K562 (cell line): ENCODE measurements around the gene HMG20B. TPM values are rescaled to one million over a fixed set of nuclear protein-coding genes. Genes with fewer than 3 reads are reported as not detected.

Experiments
- DPF2 ChIP-seq: fragments of 450-650 bp; IDR thresholded peaks from 2 replicates; pipeline ENCODE4 v1.6.1; 2016
- KLF1 ChIP-seq: fragments of 450-650 bp; IDR thresholded peaks from 2 replicates; pipeline ENCODE4 v1.6.1; 2016; ENCODE audit warnings: missing genetic modification characterization, missing compliant biosample characterization
- MEF2D ChIP-seq: conservative IDR thresholded peaks from 2 replicates; pipeline ENCODE4 v1.6.1; 2016; ENCODE audit warnings: low read depth, missing genetic modification characterization, missing compliant biosample characterization
- RNF2 ChIP-seq: sonication (generic); IDR thresholded peaks from 2 replicates; pipeline ENCODE4 v1.6.1; 2016
- SNIP1 ChIP-seq: fragments of 450-650 bp; IDR thresholded peaks from 2 replicates; pipeline ENCODE4 v1.7.1; 2017; ENCODE audit warnings: low read depth, mild to moderate bottlenecking
- ZNF318 ChIP-seq, 2 experiments: fragments of 450-650 bp; IDR thresholded peaks; 2 replicates each; pipeline ENCODE4 v1.6.1; 2016; ENCODE audit warnings: mild to moderate bottlenecking in 2 of 2, borderline replicate concordance in 1 of 2, low read depth in 1 of 2, moderate library complexity in 1 of 2
- polyA plus RNA-seq, 8 experiments: library from polyadenylated mRNA; depleted of rRNA in 4 of 8; stranded (reverse) in 5 of 8; unstranded in 3 of 8; fragments of >200 nt; fragmentation: Nextera tagmentation in 2 of 8; fragmentation: Illumina TruSeq in 1 of 8; extraction: Ambion mirVana in 2 of 8; extraction: Trizol in 1 of 8; gene quantifications; 2 replicates each; pipeline versions ENCODE4 v1.2.1 to v1.2.3, GENCODE V29; 2011 to 2014; ENCODE audit warnings: inconsistent platforms in 1 of 8, missing spikeins in 1 of 8
- total RNA-seq, 7 experiments: library from RNA; depleted of rRNA in 6 of 7; stranded (reverse); fragments of >200 nt in 6 of 7; fragmentation: Illumina TruSeq in 2 of 7; extraction: Trizol in 2 of 7; gene quantifications; 2 replicates each; pipeline versions ENCODE4 v1.2.1 to v1.2.3, GENCODE V29; 2011 to 2021; ENCODE audit warnings: low replicate concordance in 1 of 7
- TF ChIP-seq, protein P1 (sequence below): fragments of 150-350 bp; conservative IDR thresholded peaks from 2 replicates; pipeline ENCODE4 v1.6.1; 2014; ENCODE audit warnings: low read length
- TF ChIP-seq, protein P2 (sequence below): fragments of 450-650 bp; IDR thresholded peaks from 2 replicates; pipeline ENCODE4 v1.6.1; 2016; ENCODE audit warnings: antibody characterized with exemption
- TF ChIP-seq, protein P3 (sequence below): fragments of 450-650 bp; IDR thresholded peaks from 2 replicates; pipeline ENCODE4 v1.7.0; 2016; ENCODE audit warnings: borderline replicate concordance

The HMG20B gene
- total and polyA plus RNA-seq, 9 of the 15 experiments (the other 6 are each of a cell fraction or from before 2014, with no cell fraction given): 0.35 to 172 (median 38.6) TPM

DNA sequence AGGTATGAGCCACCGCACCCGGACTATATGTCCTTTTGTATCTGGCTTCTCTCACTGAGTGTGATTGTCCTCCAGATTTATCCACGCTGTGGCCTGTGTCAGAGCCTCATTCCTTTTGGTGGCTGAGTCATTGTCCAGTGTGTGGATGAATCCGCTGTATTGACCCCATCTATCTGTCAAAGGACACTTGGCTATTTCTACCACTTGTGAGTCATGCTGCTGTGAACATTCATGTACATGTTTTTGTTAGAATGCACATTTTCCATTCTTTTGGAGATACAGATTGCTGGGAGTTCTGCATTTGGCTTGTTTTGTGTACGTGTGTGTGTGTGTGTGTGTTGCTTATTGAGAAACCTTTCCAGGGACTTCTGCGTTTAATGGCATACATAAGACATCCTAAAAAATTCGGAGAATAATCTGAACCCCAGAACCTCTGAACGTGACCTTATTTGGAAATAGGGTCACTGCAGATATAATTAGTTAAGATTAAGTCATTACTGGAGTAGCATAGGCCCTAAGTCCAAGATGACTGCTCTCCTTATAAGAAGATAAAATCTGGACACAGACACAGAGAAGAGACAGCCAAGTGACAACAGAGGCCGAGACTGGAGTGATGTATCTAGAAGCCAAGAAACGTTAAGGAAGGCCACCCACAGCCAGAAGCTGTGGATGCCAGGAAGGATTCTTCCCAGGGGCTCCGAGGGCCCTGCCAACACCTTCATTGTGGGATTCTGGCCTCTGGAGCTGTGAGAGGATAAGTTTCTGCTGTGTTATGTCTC is 7.6 kb downstream of the HMG20B start (continued):
- TF ChIP-seq ZNF318 (IDR thresholded peaks at IDR 0.05; ENCODE audit: borderline replicate concordance in 1 of 2, low read depth in 1 of 2) (peak in 1 of 2 experiments; percentile 40; a peak in 1 of 4 replicates), RNF2 (no peak), MEF2D (tag) (0 out of 2 replicates have a peak, but pooled peaks have one; percentile 21), SNIP1 (no peak), DPF2 (peak; percentile 90), KLF1 (tag) (no peak)
- TF ChIP-seq, protein P1, sequence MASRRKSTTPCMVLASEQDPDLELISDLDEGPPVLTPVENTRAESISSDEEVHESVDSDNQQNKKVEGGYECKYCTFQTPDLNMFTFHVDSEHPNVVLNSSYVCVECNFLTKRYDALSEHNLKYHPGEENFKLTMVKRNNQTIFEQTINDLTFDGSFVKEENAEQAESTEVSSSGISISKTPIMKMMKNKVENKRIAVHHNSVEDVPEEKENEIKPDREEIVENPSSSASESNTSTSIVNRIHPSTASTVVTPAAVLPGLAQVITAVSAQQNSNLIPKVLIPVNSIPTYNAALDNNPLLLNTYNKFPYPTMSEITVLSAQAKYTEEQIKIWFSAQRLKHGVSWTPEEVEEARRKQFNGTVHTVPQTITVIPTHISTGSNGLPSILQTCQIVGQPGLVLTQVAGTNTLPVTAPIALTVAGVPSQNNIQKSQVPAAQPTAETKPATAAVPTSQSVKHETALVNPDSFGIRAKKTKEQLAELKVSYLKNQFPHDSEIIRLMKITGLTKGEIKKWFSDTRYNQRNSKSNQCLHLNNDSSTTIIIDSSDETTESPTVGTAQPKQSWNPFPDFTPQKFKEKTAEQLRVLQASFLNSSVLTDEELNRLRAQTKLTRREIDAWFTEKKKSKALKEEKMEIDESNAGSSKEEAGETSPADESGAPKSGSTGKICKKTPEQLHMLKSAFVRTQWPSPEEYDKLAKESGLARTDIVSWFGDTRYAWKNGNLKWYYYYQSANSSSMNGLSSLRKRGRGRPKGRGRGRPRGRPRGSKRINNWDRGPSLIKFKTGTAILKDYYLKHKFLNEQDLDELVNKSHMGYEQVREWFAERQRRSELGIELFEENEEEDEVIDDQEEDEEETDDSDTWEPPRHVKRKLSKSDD: no peak
- TF ChIP-seq, protein P2, sequence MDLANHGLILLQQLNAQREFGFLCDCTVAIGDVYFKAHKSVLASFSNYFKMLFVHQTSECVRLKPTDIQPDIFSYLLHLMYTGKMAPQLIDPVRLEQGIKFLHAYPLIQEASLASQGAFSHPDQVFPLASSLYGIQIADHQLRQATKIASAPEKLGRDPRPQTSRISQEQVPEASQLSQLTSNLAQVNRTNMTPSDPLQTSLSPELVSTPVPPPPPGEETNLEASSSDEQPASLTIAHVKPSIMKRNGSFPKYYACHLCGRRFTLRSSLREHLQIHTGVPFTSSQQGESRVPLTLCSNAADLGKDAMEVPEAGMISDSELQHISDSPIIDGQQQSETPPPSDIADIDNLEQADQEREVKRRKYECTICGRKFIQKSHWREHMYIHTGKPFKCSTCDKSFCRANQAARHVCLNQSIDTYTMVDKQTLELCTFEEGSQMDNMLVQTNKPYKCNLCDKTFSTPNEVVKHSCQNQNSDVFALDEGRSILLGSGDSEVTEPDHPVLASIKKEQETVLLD: peak; percentile 48; the same call in 1 of the 2 replicates
- TF ChIP-seq, protein P3, sequence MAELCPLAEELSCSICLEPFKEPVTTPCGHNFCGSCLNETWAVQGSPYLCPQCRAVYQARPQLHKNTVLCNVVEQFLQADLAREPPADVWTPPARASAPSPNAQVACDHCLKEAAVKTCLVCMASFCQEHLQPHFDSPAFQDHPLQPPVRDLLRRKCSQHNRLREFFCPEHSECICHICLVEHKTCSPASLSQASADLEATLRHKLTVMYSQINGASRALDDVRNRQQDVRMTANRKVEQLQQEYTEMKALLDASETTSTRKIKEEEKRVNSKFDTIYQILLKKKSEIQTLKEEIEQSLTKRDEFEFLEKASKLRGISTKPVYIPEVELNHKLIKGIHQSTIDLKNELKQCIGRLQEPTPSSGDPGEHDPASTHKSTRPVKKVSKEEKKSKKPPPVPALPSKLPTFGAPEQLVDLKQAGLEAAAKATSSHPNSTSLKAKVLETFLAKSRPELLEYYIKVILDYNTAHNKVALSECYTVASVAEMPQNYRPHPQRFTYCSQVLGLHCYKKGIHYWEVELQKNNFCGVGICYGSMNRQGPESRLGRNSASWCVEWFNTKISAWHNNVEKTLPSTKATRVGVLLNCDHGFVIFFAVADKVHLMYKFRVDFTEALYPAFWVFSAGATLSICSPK: no peak
